OCI-LY3 (cell line): ENCODE results near the gene EHD3.

Source experiments
- EZH2phosphoT487 ChIP-seq: fragments of 200-600 bp; shearing (Covaris generic); IDR thresholded peaks from 2 replicates; pipeline ENCODE4 v1.6.1; 2018; ENCODE audit warnings: antibody characterized with exemption, mixed run types, low read depth
- TF ChIP-seq, protein P1 (sequence below): fragments of 200-600, 300-600 bp; sonication (generic); IDR thresholded peaks from 2 replicates; pipeline ENCODE4 v1.5.1; 2014; ENCODE audit warnings: antibody characterized with exemption, low read length, low read depth

DNA sequence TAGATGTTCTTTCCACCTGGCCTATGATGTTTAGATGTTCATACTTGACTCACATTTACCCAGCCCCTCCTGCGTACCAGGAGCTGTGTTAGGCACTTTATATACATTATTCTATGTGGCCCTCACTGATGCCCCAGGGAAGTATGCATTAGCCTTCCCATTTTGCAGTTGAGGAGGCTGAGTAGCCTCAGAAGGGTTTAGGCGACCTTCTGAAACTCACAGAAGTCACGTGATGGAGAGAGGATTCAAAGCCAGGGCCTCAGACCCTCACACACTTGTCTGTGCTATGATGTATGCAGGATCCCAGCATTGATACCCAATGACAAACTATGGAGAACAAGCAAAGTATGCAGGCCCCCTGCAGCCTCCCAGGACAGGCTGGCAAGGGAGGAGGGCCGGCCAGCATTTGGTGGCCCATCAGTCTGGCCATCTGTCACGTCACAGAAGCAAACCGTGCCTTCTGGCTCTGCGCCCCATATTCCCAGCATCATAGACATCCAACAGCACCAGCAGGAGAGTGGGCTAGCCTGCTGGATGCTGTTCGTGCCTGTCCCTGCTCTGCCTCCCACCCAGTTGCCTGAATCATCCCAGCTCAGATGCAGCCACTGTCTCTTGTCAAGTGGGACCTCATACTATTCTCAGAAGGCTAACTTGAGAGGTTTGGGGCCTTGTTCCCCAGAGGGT, 33.6 kb downstream of the EHD3 start:
- TF ChIP-seq, protein P1, sequence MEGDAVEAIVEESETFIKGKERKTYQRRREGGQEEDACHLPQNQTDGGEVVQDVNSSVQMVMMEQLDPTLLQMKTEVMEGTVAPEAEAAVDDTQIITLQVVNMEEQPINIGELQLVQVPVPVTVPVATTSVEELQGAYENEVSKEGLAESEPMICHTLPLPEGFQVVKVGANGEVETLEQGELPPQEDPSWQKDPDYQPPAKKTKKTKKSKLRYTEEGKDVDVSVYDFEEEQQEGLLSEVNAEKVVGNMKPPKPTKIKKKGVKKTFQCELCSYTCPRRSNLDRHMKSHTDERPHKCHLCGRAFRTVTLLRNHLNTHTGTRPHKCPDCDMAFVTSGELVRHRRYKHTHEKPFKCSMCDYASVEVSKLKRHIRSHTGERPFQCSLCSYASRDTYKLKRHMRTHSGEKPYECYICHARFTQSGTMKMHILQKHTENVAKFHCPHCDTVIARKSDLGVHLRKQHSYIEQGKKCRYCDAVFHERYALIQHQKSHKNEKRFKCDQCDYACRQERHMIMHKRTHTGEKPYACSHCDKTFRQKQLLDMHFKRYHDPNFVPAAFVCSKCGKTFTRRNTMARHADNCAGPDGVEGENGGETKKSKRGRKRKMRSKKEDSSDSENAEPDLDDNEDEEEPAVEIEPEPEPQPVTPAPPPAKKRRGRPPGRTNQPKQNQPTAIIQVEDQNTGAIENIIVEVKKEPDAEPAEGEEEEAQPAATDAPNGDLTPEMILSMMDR = no peak
- no peak for TF ChIP-seq EZH2phosphoT487
